Hepatocyte (in vitro differentiated cells): Measurements from ENCODE around the gene BEND7. TPM values are rescaled to one million over a fixed set of nuclear protein-coding genes. Genes with fewer than 3 reads are reported as not detected.

ENCODE experiments used
- DNase-seq: peaks from one replicate; pipeline ENCODE4 v3.0.0-alpha.2; 2016; ENCODE audit warnings: low spot score
- H2AFZ ChIP-seq: fragments of 200-600 bp; sonication (generic); 2 replicates; pipeline ENCODE4 v1.6.0; 2016; ENCODE audit warnings: antibody characterized with exemption, mild to moderate bottlenecking
- H3K27ac ChIP-seq: fragments of 200-600 bp; sonication (generic); 2 replicates; pipeline ENCODE4 v1.5.1; 2016; ENCODE audit warnings: mild to moderate bottlenecking
- H3K27me3 ChIP-seq: fragments of 200-600 bp; sonication (generic); 2 replicates; pipeline ENCODE4 v1.6.1; 2016
- H3K36me3 ChIP-seq: fragments of 200-600 bp; sonication (generic); replicated peaks from 2 replicates; pipeline ENCODE4 v1.5.1; 2016; ENCODE audit warnings: low read depth; ENCODE audit not compliant: insufficient read depth
- H3K4me1 ChIP-seq: fragments of 200-600 bp; sonication (generic); 2 replicates; pipeline ENCODE4 v1.5.1; 2016; ENCODE audit warnings: mild to moderate bottlenecking, moderate library complexity; ENCODE audit not compliant: insufficient read depth
- H3K4me2 ChIP-seq: fragments of 200-600 bp; sonication (generic); 2 replicates; pipeline ENCODE4 v1.6.0; 2016
- H3K4me3 ChIP-seq: fragments of 200-600 bp; sonication (generic); 2 replicates; pipeline ENCODE4 v1.5.1; 2016; ENCODE audit warnings: mild to moderate bottlenecking
- H3K79me2 ChIP-seq: fragments of 200-600 bp; sonication (generic); 2 replicates; pipeline ENCODE4 v1.6.0; 2017; ENCODE audit warnings: mild to moderate bottlenecking
- H3K9me2 ChIP-seq: fragments of 200-600 bp; sonication (generic); replicated peaks from 2 replicates; pipeline ENCODE4 v1.6.0; 2017; ENCODE audit warnings: mild to moderate bottlenecking; ENCODE audit not compliant: insufficient read depth
- H3K9me3 ChIP-seq: fragments of 200-600 bp; sonication (generic); 2 replicates; pipeline ENCODE4 v1.5.1; 2016; ENCODE audit warnings: low read depth, mild to moderate bottlenecking
- H4K20me1 ChIP-seq: fragments of 200-600 bp; sonication (generic); 2 replicates; pipeline ENCODE4 v1.6.0; 2016; ENCODE audit warnings: mild to moderate bottlenecking; ENCODE audit not compliant: insufficient read depth, poor library complexity, severe bottlenecking
- EZH2 ChIP-seq: fragments of 200-600 bp; sonication (generic); IDR thresholded peaks from 2 replicates; pipeline ENCODE4 v1.6.1; 2016; ENCODE audit warnings: antibody characterized with exemption, mild to moderate bottlenecking, borderline replicate concordance
- EZH2phosphoT487 ChIP-seq: fragments of 200-600 bp; sonication (generic); IDR thresholded peaks from one replicate; pipeline ENCODE4 v1.6.1; 2018; ENCODE audit warnings: antibody characterized with exemption, mild to moderate bottlenecking, low read depth, moderate library complexity; ENCODE audit not compliant: unreplicated experiment, severe bottlenecking
- WGBS: methylation state at CpG from one replicate; pipeline ENCODE4 v1.1.6; 2016; ENCODE audit warnings: low lambda C conversion rate; ENCODE audit errors: missing lambda C conversion rate; 5-methylcytosine and 5-hydroxymethylcytosine counted together
- polyA plus RNA-seq: library from polyadenylated mRNA; unstranded; fragments of >200 nt; fragmentation: Nextera tagmentation; extraction: Ambion mirVana; gene quantifications from 2 replicates; pipeline ENCODE4 v1.2.1, GENCODE V29; 2016
- total RNA-seq: library from RNA; depleted of rRNA; stranded (reverse); fragments of >200 nt; gene quantifications from 2 replicates; pipeline ENCODE4 v1.2.3, GENCODE V29; 2014
- TF ChIP-seq, protein P1 (sequence below): fragments of 200-600 bp; sonication (generic); IDR thresholded peaks from 2 replicates; pipeline ENCODE4 v1.5.1; 2016; ENCODE audit warnings: antibody characterized with exemption, mild to moderate bottlenecking; ENCODE audit not compliant: poor library complexity

BEND7 gene
- total and polyA plus RNA-seq, 2 experiments from 2014 or later = 7.6 to 8.2 TPM

DNA sequence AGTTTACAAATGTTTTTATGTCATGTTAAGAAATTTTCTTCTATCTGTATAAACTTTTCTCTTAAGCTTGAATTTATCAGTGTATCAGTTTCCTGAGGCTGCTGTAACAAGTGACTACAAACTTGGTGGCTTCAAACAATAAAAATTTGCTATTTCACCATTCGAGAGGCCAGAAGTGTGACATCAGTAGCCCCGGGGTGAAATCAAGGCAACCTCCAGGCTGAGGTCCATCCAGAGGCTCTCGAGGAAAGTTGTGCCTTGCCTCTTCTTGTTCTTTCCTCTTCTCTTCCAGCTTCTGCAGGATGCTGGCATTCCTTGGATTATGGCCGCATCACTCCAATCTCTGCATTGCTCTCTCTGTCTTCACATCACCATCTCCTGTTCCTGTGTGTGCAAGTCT lies 6.5 kb upstream of the BEND7 start:
- H3K9me2 ChIP-seq = no peaks in the 10 kb centered on the region
- H3K79me2 ChIP-seq = no peaks in the 10 kb centered on the region
- peaks cover 4% of the 10 kb centered on the region for H3K4me1 ChIP-seq
- H2AFZ ChIP-seq = no peak overlapping the region
- H3K9me3 ChIP-seq = no peaks in the 10 kb centered on the region
- DNase-seq = no peak
- H3K27me3 ChIP-seq = no peaks in the 10 kb centered on the region
- H3K4me3 ChIP-seq = no peak overlapping the region
- H3K4me2 ChIP-seq = no peak overlapping the region
- peaks cover 2% of the 10 kb centered on the region for H4K20me1 ChIP-seq
- no peaks in the 10 kb centered on the region for H3K36me3 ChIP-seq
- 94% methylated on average over 4 of the region's 4 CpGs for WGBS
- TF ChIP-seq, protein P1, sequence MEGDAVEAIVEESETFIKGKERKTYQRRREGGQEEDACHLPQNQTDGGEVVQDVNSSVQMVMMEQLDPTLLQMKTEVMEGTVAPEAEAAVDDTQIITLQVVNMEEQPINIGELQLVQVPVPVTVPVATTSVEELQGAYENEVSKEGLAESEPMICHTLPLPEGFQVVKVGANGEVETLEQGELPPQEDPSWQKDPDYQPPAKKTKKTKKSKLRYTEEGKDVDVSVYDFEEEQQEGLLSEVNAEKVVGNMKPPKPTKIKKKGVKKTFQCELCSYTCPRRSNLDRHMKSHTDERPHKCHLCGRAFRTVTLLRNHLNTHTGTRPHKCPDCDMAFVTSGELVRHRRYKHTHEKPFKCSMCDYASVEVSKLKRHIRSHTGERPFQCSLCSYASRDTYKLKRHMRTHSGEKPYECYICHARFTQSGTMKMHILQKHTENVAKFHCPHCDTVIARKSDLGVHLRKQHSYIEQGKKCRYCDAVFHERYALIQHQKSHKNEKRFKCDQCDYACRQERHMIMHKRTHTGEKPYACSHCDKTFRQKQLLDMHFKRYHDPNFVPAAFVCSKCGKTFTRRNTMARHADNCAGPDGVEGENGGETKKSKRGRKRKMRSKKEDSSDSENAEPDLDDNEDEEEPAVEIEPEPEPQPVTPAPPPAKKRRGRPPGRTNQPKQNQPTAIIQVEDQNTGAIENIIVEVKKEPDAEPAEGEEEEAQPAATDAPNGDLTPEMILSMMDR = no peak
- TF ChIP-seq EZH2 = no peak
- no peak for TF ChIP-seq EZH2phosphoT487
- H3K27ac ChIP-seq = no peak overlapping the region

DNA sequence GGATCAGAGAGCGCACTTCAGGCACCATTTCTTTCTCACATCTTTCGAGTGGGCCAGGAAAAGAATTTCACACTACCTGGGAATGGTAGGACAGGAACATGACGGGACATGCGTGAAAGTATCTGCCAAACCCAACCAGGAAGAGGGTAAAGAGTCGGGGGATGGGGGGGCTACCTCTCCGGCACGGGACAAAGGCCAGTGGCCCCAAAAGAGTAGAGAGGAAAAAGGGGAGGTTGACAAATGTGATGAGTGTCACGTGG lies 830 bp upstream of the BEND7 start:
- TF ChIP-seq EZH2phosphoT487 (no peak), EZH2 (no peak)
- TF ChIP-seq, protein P1 = no peak
- H3K79me2 ChIP-seq = peaks cover 4% of the 10 kb centered on the region
- H4K20me1 ChIP-seq = no peaks in the 10 kb centered on the region
- H3K36me3 ChIP-seq = no peaks in the 10 kb centered on the region
- peak overlapping the region; percentile 93 for H3K4me2 ChIP-seq
- peak overlapping the region; percentile 98 for H2AFZ ChIP-seq
- H3K9me3 ChIP-seq = no peaks in the 10 kb centered on the region
- H3K27me3 ChIP-seq = peaks cover 3% of the 10 kb centered on the region
- H3K4me1 ChIP-seq = peaks cover 4% of the 10 kb centered on the region
- no peak overlapping the region for H3K27ac ChIP-seq
- no peak for DNase-seq
- WGBS = 56% methylated on average over 8 of the region's 8 CpGs
- no peaks in the 10 kb centered on the region for H3K9me2 ChIP-seq
- H3K4me3 ChIP-seq = peak overlapping the region; percentile 52

DNA sequence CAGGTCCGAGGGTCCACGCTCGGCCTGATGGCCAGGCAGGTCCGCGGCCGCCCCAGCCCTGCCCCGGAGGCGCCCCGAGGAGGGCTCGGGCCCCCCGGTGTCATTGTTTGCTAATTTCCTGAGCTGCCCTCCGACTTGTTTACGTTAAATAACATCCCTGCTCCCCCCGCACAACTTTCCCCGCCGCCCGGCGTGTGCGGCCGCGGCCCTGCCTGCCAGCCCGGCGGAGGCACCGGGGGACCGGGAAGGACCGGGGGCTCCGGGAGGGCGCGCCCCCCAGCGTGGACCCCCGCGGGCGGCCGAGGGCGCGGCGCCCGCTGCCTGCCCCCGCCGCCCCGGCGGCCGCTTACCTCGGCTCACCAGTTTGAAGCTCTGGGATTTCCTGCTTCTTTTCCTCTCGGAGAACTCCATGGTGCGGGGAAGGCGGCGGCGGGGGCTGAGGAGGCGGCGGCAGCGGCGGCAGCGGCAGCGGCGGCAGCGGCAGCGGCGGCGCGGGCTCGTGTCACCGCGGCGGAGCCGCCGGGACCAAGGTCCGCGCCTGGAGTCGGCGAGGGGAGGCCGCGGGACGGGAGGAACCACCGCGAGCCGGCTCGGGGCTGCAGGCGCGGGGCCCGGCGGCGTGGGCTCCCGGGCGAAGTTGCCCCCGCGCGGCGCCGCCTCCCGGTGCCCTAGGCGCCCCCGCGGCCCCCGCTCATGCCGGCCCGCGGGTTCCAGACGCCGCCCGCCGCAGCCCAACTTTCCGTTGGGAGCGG lies 515 bp downstream of the BEND7 start:
- Histone ChIP-seq H3K79me2 (peaks cover 4% of the 10 kb centered on the region), H3K27me3 (peaks cover 3% of the 10 kb centered on the region), H3K4me2 (peak overlapping the region; percentile 84), H3K27ac (peak overlapping the region; percentile 23), H3K9me2 (no peaks in the 10 kb centered on the region), H3K36me3 (no peaks in the 10 kb centered on the region), H3K4me3 (peak overlapping the region; percentile 11), H3K9me3 (no peaks in the 10 kb centered on the region), H3K4me1 (peaks cover 4% of the 10 kb centered on the region), H2AFZ (peak overlapping the region; percentile 44), H4K20me1 (no peaks in the 10 kb centered on the region)
- peak; percentile 74 for DNase-seq
- TF ChIP-seq, protein P1 = no peak
- TF ChIP-seq EZH2phosphoT487 (no peak), EZH2 (no peak)
- WGBS = 1% methylated on average over 19 of the region's 104 CpGs
